ENCODE data around the gene CCBE1. TPM values are rescaled to one million over a fixed set of nuclear protein-coding genes. Genes with fewer than 3 reads are reported as not detected.

Gene CCBE1
- polyA plus RNA-seq, 1 of the 3 experiments (the other 2 are of a cell fraction): 5.0 TPM

- no peak overlapping the region for H2AFZ ChIP-seq (ENCODE audit: low read depth)
- peak; percentile 71 for DNase-seq
- no peak overlapping the region for H3K4me3 ChIP-seq (ENCODE audit: low read depth in 2 of 2, low read length in 1 of 2)
- H3K9ac ChIP-seq: no peak overlapping the region
- peak overlapping the region; percentile 19; the same call in 1 of the 2 replicates for H3K4me2 ChIP-seq
- H3K9me3 ChIP-seq: no peaks in the 10 kb centered on the region
- no peaks in the 10 kb centered on the region for H3F3A ChIP-seq (replicated peaks; ENCODE audit: insufficient read depth)
- H4K20me1 ChIP-seq (ENCODE audit: insufficient read depth): no peaks in the 10 kb centered on the region
- ChIA-PET POLR2A (no interaction called here), CTCF (interaction anchor here (0.6 to 3.2 kb wide), 10 partner anchors 14 to 220 kb away, joined by 3 to 18 read pairs (median 4); no protein-coding TSS in a partner anchor)
- H3K36me3 ChIP-seq (replicated peaks in 1 of 2; ENCODE audit: control insufficient read depth in 1 of 2, insufficient read depth in 2 of 2, low read length in 1 of 2): no peaks in the 10 kb centered on the region
- no peaks in the 10 kb centered on the region for H3K27me3 ChIP-seq (ENCODE audit: insufficient read depth)
- H3K27ac ChIP-seq (ENCODE audit: low read depth in 2 of 2, low read length in 1 of 2): peak overlapping the region in 1 of 2 experiments; percentile 94; a peak in 2 of 4 replicates
- no peaks in the 10 kb centered on the region; the same call in 1 of the 2 replicates for H3K79me2 ChIP-seq (ENCODE audit: insufficient read depth)
- peaks cover 0 to 22% of the 10 kb centered on the region in 2 experiments; a peak in 2 of 4 replicates for H3K4me1 ChIP-seq (ENCODE audit: control insufficient read depth in 1 of 2, insufficient read depth in 2 of 2, low read depth in 1 of 2, low read length in 1 of 2)
- H3K9me2 ChIP-seq: no peaks in the 10 kb centered on the region
- WGBS (ENCODE audit: low lambda C conversion rate): 28% methylated on average over 3 of the region's 3 CpGs
- TF ChIP-seq GATA2 (CRISPR knock-in tag; IDR thresholded peaks at IDR 0.05) (0 out of 2 replicates have a peak, but pooled peaks have one; percentile 65), EP300 (IDR thresholded peaks at IDR 0.05; ENCODE audit: borderline replicate concordance in 1 of 2, low read depth in 1 of 2, low read length in 1 of 2) (peak; percentile 4 to 61; a peak in 3 of 4 replicates), FOSL2 (IDR thresholded peaks at IDR 0.05; ENCODE audit: borderline replicate concordance, low read depth) (no peak), USF1 (IDR thresholded peaks at IDR 0.05; ENCODE audit: borderline replicate concordance, low read depth) (no peak), IRF3 (IDR thresholded peaks at IDR 0.05; ENCODE audit: low read depth, low read length) (no peak), ELF1 (IDR thresholded peaks at IDR 0.05) (no peak), PBX3 (IDR thresholded peaks at IDR 0.05) (peak; percentile 70), TCF12 (IDR thresholded peaks at IDR 0.05) (peak; percentile 53; the same call in 1 of the 2 replicates), RXRA (IDR thresholded peaks at IDR 0.05; ENCODE audit: borderline replicate concordance, low read depth) (no peak), SIN3A (IDR thresholded peaks at IDR 0.05; ENCODE audit: borderline replicate concordance, low read depth, low read length) (no peak), CTCF (IDR thresholded peaks at IDR 0.05) (no peak), FOXM1 (IDR thresholded peaks at IDR 0.05; ENCODE audit: low read depth) (no peak), MAX (IDR thresholded peaks at IDR 0.05; ENCODE audit: low read depth) (no peak), USF2 (IDR thresholded peaks at IDR 0.05; ENCODE audit: borderline replicate concordance, low read depth, low read length) (no peak), RAD21 (IDR thresholded peaks at IDR 0.05; ENCODE audit: low read length) (peak; percentile 45; the same call in 1 of the 2 replicates), ZBTB33 (IDR thresholded peaks at IDR 0.05; ENCODE audit: borderline replicate concordance, low read depth) (no peak), POLR2AphosphoS5 (IDR thresholded peaks at IDR 0.05; ENCODE audit: low read depth, low read length) (0 out of 2 replicates have a peak, but pooled peaks have one; percentile 21), TEAD4 (IDR thresholded peaks at IDR 0.05; ENCODE audit: borderline replicate concordance, insufficient read depth) (no peak), NRF1 (IDR thresholded peaks at IDR 0.05; ENCODE audit: low read depth, low read length) (no peak), GABPA (IDR thresholded peaks at IDR 0.05; ENCODE audit: low read depth) (no peak), TAF1 (IDR thresholded peaks at IDR 0.05; ENCODE audit: borderline replicate concordance, low read depth, low read length) (no peak), RCOR1 (IDR thresholded peaks at IDR 0.05; ENCODE audit: low read length) (peak; percentile 48; the same call in 1 of the 2 replicates), JUND (IDR thresholded peaks at IDR 0.05) (no peak)
Observed at GRCh38 chr18:59617468-59617932, 79.7 kb downstream of the CCBE1 start.
